ENCODE measurements around the gene CBX2.

GRCh38 chr17:79826204-79826680 lies 48.3 kb downstream of the CBX2 start:
- TF ChIP-seq CTCF (IDR thresholded peaks at IDR 0.05) (no peak), POLR2A (IDR thresholded peaks at IDR 0.05) (no peak)
